DOHH2 (cell line): ENCODE measurements around the gene SHISAL1.

ENCODE experiments used
- H3F3A ChIP-seq: fragments of 200-600 bp; sonication (generic), shearing (Covaris generic); 2 replicates; pipeline ENCODE4 v1.6.0; 2016; ENCODE audit warnings: antibody characterized with exemption, mild to moderate bottlenecking; ENCODE audit not compliant: control insufficient read depth, insufficient read depth
- H3K27ac ChIP-seq: fragments of 200-600 bp; sonication (generic); 2 replicates; pipeline ENCODE4 v1.5.1; 2014; ENCODE audit warnings: low read depth, mild to moderate bottlenecking, low read length, moderate library complexity
- H3K27me3 ChIP-seq: fragments of 200-600 bp; sonication (generic); 2 replicates; pipeline ENCODE4 v1.6.1; 2014; ENCODE audit warnings: mild to moderate bottlenecking, low read length, mixed read lengths; ENCODE audit not compliant: control insufficient read depth
- H3K36me3 ChIP-seq: fragments of 200-600 bp; sonication (generic); 2 replicates; pipeline ENCODE4 v1.6.1; 2014; ENCODE audit warnings: mild to moderate bottlenecking, low read length, moderate library complexity, mixed read lengths; ENCODE audit not compliant: control insufficient read depth
- H3K4me1 ChIP-seq: fragments of 200-600 bp; sonication (generic); 2 replicates; pipeline ENCODE4 v1.6.1; 2014; ENCODE audit warnings: mild to moderate bottlenecking, low read length, mixed read lengths; ENCODE audit not compliant: control insufficient read depth
- H3K4me2 ChIP-seq: fragments of 200-600 bp; sonication (generic); 2 replicates; pipeline ENCODE4 v1.6.0; 2014; ENCODE audit warnings: mild to moderate bottlenecking, low read length, moderate library complexity
- H3K4me3 ChIP-seq: fragments of 200-600 bp; sonication (generic); 2 replicates; pipeline ENCODE4 v1.5.1; 2014; ENCODE audit warnings: mild to moderate bottlenecking, low read length, mixed read lengths
- H3K79me2 ChIP-seq: fragments of 200-600 bp; sonication (generic); 2 replicates; pipeline ENCODE4 v1.6.1; 2014; ENCODE audit warnings: mild to moderate bottlenecking, low read length, mixed read lengths; ENCODE audit not compliant: control insufficient read depth
- H3K9me2 ChIP-seq: fragments of 200-600 bp; sonication (generic); replicated peaks from 2 replicates; pipeline ENCODE4 v1.6.1; 2014; ENCODE audit warnings: mild to moderate bottlenecking, low read length, mixed read lengths; ENCODE audit not compliant: control insufficient read depth
- H3K9me3 ChIP-seq: fragments of 200-600 bp; sonication (generic); 2 replicates; pipeline ENCODE4 v1.6.1; 2014; ENCODE audit warnings: antibody characterized with exemption, low read length, mixed read lengths; ENCODE audit not compliant: control insufficient read depth, insufficient read depth
- H4K20me1 ChIP-seq: fragments of 200-600 bp; sonication (generic); 2 replicates; pipeline ENCODE4 v1.6.0; 2014; ENCODE audit warnings: low read depth, mild to moderate bottlenecking, antibody characterized with exemption, low read length, moderate library complexity; ENCODE audit not compliant: control insufficient read depth, insufficient read depth
- CTCF ChIP-seq: fragments of 200-600 bp; sonication (generic); IDR thresholded peaks from one replicate; pipeline ENCODE4 v1.5.1; 2014; ENCODE audit warnings: antibody characterized with exemption, mild to moderate bottlenecking, low read depth, low read length; ENCODE audit not compliant: poor library complexity, severe bottlenecking
- EZH2phosphoT487 ChIP-seq: fragments of 200-600 bp; sonication (generic); IDR thresholded peaks from 2 replicates; pipeline ENCODE4 v1.6.1; 2017; ENCODE audit warnings: borderline replicate concordance, mild to moderate bottlenecking, antibody characterized with exemption, low read length, moderate library complexity, mixed read lengths

The SHISAL1 gene

GRCh38 chr22:44292521-44292920 lies 20.2 kb downstream of the SHISAL1 start:
- Histone ChIP-seq H4K20me1 (no peaks in the 10 kb centered on the region), H3K4me2 (no peak overlapping the region)

GRCh38 chr22:44291674-44292360 lies 20.9 kb downstream of the SHISAL1 start:
- no peaks in the 10 kb centered on the region for H3K79me2 ChIP-seq
- H3K36me3 ChIP-seq = no peaks in the 10 kb centered on the region
- H3K4me3 ChIP-seq = no peak overlapping the region
- no peaks in the 10 kb centered on the region for H3K9me2 ChIP-seq
- no peaks in the 10 kb centered on the region for H4K20me1 ChIP-seq
- no peaks in the 10 kb centered on the region for H3F3A ChIP-seq
- H3K27ac ChIP-seq = no peak overlapping the region
- H3K9me3 ChIP-seq = no peaks in the 10 kb centered on the region
- TF ChIP-seq EZH2phosphoT487 = no peak
- TF ChIP-seq CTCF = no peak
- H3K4me1 ChIP-seq = no peaks in the 10 kb centered on the region
- H3K27me3 ChIP-seq = no peaks in the 10 kb centered on the region
- no peak overlapping the region for H3K4me2 ChIP-seq

More at GRCh38 chr22:44292521-44292920, 20.2 kb downstream of the SHISAL1 start:
- H3K36me3 ChIP-seq = no peaks in the 10 kb centered on the region
- H3K27me3 ChIP-seq = no peaks in the 10 kb centered on the region
- no peaks in the 10 kb centered on the region for H3K79me2 ChIP-seq
- no peaks in the 10 kb centered on the region for H3K4me1 ChIP-seq
- H3K9me3 ChIP-seq = no peaks in the 10 kb centered on the region
- H3K4me3 ChIP-seq = no peak overlapping the region
- TF ChIP-seq CTCF (no peak), EZH2phosphoT487 (no peak)
- H3K27ac ChIP-seq = no peak overlapping the region
- no peaks in the 10 kb centered on the region for H3K9me2 ChIP-seq
- H3F3A ChIP-seq = no peaks in the 10 kb centered on the region

DNA sequence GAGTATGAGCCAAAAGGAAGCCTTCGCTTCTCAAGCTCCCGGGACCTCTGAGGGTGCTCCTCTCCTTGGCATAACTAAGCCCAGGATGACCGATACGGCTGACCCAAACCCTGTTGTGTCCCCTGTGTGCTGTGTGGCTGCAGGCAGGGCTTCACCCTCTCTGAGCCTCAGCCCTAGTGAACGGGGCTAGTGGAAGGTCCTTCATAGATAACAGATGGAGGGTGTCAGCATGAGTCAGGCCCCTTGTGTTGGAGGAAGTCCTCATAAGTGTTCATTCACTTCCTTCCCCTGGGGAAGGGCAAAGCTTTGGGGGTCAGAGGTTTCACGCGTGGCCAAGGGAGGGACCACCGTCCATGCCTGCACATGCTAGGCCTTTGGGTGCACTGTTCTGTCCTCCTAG lies 21.5 kb downstream of the SHISAL1 start:
- TF ChIP-seq EZH2phosphoT487 (no peak), CTCF (no peak)
- Histone ChIP-seq H3K4me2 (no peak overlapping the region), H3K9me3 (no peaks in the 10 kb centered on the region), H3K4me3 (no peak overlapping the region), H3K36me3 (no peaks in the 10 kb centered on the region), H4K20me1 (no peaks in the 10 kb centered on the region), H3K27me3 (no peaks in the 10 kb centered on the region), H3K79me2 (no peaks in the 10 kb centered on the region), H3K4me1 (no peaks in the 10 kb centered on the region), H3F3A (no peaks in the 10 kb centered on the region), H3K27ac (no peak overlapping the region), H3K9me2 (no peaks in the 10 kb centered on the region)
